HL-60 (cell line): ENCODE results near the gene XYLT1.

Experiments used
- DNase-seq, 2 experiments: peaks; one replicate each; pipeline ENCODE4 v3.0.0-alpha.2; 2010 to 2020; ENCODE audit warnings: low read depth in 1 of 2, low spot score in 1 of 2
- H3K27ac ChIP-seq: fragments of 250-450 bp; sonication (Bioruptor Pico); replicated peaks from 2 replicates; pipeline ENCODE4 v1.5.1; 2020; ENCODE audit warnings: mild to moderate bottlenecking, moderate library complexity
- H3K27me3 ChIP-seq: fragments of 250-450 bp; sonication (Bioruptor Pico); 2 replicates; pipeline ENCODE4 v1.5.1; 2021; ENCODE audit warnings: mild to moderate bottlenecking, moderate library complexity; ENCODE audit not compliant: insufficient read depth, poor library complexity, severe bottlenecking
- H3K4me3 ChIP-seq: replicated peaks from 2 replicates; pipeline ENCODE4 v1.5.1; 2011; ENCODE audit warnings: mild to moderate bottlenecking, control low read depth, low read length; ENCODE audit not compliant: insufficient read depth
- GABPA ChIP-seq: IDR thresholded peaks from 2 replicates; pipeline ENCODE4 v1.6.1; 2012; ENCODE audit warnings: low read depth
- POLR2AphosphoS5 ChIP-seq: IDR thresholded peaks from 2 replicates; pipeline ENCODE4 v1.6.1; 2012; ENCODE audit warnings: low read depth
- SPI1 ChIP-seq: IDR thresholded peaks from 2 replicates; pipeline ENCODE4 v1.6.1; 2012; ENCODE audit warnings: low read depth, mild to moderate bottlenecking, borderline replicate concordance
- TF ChIP-seq, protein P1 (sequence below): IDR thresholded peaks from one replicate; pipeline ENCODE4 v1.5.1; 2011; ENCODE audit warnings: low read length, control low read depth, inconsistent platforms; ENCODE audit not compliant: insufficient read depth
- TF ChIP-seq, protein P2 (sequence below): IDR thresholded peaks from 2 replicates; pipeline ENCODE4 v1.6.1; 2012; ENCODE audit warnings: low read depth; ENCODE audit not compliant: insufficient replicate concordance

XYLT1 gene

DNA sequence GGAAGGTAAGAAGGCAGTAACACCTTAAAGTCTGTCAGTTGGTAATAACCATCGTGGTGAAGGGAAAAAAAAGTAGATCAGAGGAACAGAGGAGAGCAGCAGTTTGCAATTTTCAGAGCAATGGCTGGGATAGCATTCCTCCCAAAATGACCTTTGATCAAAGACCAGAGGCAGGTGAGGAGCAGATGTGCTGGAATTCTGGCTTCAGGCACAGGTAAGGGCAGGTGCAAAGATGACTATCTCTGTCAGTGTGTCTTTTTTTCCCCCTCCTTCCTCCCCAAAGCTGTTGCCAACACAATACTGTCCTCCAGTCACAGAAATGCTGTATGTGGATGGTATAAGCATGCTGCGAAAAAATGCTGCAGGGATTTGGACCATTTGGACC lies 166.7 kb downstream of the XYLT1 start:
- H3K4me3 ChIP-seq, result no peak overlapping the region
- TF ChIP-seq, protein P1, sequence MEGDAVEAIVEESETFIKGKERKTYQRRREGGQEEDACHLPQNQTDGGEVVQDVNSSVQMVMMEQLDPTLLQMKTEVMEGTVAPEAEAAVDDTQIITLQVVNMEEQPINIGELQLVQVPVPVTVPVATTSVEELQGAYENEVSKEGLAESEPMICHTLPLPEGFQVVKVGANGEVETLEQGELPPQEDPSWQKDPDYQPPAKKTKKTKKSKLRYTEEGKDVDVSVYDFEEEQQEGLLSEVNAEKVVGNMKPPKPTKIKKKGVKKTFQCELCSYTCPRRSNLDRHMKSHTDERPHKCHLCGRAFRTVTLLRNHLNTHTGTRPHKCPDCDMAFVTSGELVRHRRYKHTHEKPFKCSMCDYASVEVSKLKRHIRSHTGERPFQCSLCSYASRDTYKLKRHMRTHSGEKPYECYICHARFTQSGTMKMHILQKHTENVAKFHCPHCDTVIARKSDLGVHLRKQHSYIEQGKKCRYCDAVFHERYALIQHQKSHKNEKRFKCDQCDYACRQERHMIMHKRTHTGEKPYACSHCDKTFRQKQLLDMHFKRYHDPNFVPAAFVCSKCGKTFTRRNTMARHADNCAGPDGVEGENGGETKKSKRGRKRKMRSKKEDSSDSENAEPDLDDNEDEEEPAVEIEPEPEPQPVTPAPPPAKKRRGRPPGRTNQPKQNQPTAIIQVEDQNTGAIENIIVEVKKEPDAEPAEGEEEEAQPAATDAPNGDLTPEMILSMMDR, result no peak
- no peak for TF ChIP-seq SPI1
- TF ChIP-seq, protein P2, sequence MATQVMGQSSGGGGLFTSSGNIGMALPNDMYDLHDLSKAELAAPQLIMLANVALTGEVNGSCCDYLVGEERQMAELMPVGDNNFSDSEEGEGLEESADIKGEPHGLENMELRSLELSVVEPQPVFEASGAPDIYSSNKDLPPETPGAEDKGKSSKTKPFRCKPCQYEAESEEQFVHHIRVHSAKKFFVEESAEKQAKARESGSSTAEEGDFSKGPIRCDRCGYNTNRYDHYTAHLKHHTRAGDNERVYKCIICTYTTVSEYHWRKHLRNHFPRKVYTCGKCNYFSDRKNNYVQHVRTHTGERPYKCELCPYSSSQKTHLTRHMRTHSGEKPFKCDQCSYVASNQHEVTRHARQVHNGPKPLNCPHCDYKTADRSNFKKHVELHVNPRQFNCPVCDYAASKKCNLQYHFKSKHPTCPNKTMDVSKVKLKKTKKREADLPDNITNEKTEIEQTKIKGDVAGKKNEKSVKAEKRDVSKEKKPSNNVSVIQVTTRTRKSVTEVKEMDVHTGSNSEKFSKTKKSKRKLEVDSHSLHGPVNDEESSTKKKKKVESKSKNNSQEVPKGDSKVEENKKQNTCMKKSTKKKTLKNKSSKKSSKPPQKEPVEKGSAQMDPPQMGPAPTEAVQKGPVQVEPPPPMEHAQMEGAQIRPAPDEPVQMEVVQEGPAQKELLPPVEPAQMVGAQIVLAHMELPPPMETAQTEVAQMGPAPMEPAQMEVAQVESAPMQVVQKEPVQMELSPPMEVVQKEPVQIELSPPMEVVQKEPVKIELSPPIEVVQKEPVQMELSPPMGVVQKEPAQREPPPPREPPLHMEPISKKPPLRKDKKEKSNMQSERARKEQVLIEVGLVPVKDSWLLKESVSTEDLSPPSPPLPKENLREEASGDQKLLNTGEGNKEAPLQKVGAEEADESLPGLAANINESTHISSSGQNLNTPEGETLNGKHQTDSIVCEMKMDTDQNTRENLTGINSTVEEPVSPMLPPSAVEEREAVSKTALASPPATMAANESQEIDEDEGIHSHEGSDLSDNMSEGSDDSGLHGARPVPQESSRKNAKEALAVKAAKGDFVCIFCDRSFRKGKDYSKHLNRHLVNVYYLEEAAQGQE, result no peak
- TF ChIP-seq GABPA, result no peak
- no peak for TF ChIP-seq POLR2AphosphoS5
- H3K27ac ChIP-seq, result no peak overlapping the region; the same call in 1 of the 2 replicates
- no peaks in the 10 kb centered on the region for H3K27me3 ChIP-seq
- DNase-seq, result no peak

DNA sequence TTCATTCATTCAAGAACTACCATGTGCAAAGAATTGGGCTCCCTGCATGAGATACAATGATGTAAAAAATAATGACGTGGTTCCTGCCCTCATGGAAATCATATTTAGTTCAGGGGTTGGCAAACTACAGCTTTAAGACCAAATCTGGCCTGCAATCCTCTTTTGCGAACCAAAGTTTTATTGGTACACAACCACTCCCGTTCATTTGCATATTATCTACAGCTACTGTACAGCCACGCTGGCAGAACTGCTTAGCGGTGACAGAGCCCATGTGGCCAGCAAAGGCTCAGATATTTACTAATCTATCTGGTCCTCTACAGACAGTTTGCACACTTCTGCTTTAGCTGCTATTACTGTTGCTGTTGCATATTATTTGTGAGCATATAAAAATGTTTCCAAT lies 167.7 kb downstream of the XYLT1 start:
- no peak overlapping the region for H3K4me3 ChIP-seq
- DNase-seq, result peak; percentile 39 to 61
- H3K27ac ChIP-seq, result peak overlapping the region; percentile 50
- TF ChIP-seq GABPA, result no peak
- peak; percentile 60; the same call in 1 of the 2 replicates for TF ChIP-seq SPI1
- TF ChIP-seq, protein P2, result no peak
- TF ChIP-seq, protein P1, result no peak
- no peak for TF ChIP-seq POLR2AphosphoS5
- H3K27me3 ChIP-seq, result no peaks in the 10 kb centered on the region

DNA sequence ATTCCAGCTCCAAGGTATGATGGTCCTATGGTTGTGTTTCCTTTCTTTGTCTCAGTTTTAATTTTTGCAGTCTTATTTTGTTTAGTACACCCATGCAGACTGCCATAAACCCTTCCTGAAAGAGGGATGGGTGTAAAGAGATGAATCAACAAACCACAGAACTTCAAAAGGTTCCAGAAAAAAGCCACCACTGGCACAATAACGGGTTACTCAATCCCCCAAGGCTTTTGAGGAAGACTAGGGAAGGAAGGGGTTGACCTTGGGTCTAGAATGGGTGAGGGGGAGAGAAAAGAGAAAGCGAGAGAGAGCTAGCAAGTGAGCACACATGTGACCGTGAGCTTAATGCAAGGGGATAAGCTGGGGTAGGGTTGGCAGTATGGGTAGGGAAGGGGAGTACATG lies 168.1 kb downstream of the XYLT1 start:
- Histone ChIP-seq H3K4me3 (no peak overlapping the region), H3K27ac (peak overlapping the region; percentile 50), H3K27me3 (no peaks in the 10 kb centered on the region)
- peak; percentile 59; the same call in 1 of the 2 replicates for TF ChIP-seq SPI1
- TF ChIP-seq, protein P1, result no peak
- peak; percentile 74 to 81 for DNase-seq

DNA sequence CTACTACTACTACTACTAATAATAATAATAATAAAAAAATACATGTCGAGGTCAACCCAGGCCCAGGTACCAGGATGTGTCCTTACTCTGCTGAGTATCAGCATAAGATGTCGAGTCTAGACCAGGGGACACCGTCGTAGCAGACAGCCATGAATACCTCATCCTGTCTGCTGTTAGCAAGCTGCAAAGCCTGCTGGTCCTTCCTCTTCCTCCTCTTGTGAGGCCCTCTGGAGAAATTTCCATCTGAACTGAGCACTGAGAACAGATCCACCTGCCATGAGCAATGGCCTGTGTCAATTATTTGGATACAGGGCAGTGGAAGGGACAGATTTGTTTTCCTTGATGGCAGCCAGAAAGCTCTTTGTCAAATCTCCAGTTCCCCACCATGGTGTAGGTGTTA lies 168.5 kb downstream of the XYLT1 start:
- TF ChIP-seq POLR2AphosphoS5, result no peak
- TF ChIP-seq GABPA, result no peak
- Histone ChIP-seq H3K4me3 (no peak overlapping the region), H3K27me3 (no peaks in the 10 kb centered on the region), H3K27ac (peak overlapping the region; percentile 50)
- peak; percentile 41 to 51 for DNase-seq
